VCaP (cell line): Measurements from ENCODE around the gene KRT77.

Experiments
- H3K27ac ChIP-seq: fragments of 450-650 bp; 2 replicates; pipeline ENCODE4 v1.5.1; 2017
- TF ChIP-seq, protein P1 (sequence below): fragments of 450-650 bp; conservative IDR thresholded peaks from 2 replicates; pipeline ENCODE4 v1.5.1; 2017; ENCODE audit warnings: mild to moderate bottlenecking, moderate library complexity

Gene KRT77

DNA sequence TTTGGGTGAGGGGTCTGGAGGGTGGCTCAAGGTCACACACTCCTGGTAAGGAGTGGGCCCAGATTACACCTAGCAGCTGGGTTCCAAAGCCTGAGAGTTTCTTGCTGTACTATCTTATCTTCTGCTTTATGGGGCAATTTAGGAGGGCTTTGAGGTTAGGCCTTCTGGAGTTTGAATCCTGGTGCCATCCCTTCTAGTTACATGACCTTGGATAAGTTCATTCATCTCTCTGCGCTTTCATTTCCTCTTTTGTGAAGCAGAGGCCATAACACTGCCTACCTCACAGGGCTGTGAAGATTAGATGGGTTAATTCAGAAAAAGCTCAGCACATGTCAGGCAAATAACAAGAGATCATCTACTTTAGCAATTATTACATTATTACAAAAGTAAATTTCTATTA, 7.4 kb upstream of the KRT77 start:
- H3K27ac ChIP-seq, result no peak overlapping the region
- TF ChIP-seq, protein P1, sequence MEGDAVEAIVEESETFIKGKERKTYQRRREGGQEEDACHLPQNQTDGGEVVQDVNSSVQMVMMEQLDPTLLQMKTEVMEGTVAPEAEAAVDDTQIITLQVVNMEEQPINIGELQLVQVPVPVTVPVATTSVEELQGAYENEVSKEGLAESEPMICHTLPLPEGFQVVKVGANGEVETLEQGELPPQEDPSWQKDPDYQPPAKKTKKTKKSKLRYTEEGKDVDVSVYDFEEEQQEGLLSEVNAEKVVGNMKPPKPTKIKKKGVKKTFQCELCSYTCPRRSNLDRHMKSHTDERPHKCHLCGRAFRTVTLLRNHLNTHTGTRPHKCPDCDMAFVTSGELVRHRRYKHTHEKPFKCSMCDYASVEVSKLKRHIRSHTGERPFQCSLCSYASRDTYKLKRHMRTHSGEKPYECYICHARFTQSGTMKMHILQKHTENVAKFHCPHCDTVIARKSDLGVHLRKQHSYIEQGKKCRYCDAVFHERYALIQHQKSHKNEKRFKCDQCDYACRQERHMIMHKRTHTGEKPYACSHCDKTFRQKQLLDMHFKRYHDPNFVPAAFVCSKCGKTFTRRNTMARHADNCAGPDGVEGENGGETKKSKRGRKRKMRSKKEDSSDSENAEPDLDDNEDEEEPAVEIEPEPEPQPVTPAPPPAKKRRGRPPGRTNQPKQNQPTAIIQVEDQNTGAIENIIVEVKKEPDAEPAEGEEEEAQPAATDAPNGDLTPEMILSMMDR, result no peak

DNA sequence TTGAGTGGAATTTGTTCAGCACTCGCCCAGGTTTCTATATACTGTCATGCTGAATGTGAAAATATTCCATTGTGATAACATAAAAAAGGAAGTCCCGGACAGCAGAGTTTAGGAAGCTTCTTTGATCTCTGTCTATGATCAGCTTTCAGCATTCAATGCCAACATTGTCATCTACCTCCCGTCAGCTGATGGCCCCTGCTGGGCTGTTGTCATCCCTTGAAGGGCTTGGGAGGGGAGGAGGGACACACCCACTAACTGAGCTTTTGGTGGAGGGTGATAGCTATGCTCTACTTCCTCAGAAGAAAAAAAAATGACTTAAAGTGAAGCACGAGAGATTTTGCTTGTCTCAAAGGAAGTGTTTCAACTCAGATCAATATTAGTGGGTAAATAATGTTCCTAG, 4.7 kb upstream of the KRT77 start:
- TF ChIP-seq, protein P1, result no peak
- no peak overlapping the region for H3K27ac ChIP-seq

DNA sequence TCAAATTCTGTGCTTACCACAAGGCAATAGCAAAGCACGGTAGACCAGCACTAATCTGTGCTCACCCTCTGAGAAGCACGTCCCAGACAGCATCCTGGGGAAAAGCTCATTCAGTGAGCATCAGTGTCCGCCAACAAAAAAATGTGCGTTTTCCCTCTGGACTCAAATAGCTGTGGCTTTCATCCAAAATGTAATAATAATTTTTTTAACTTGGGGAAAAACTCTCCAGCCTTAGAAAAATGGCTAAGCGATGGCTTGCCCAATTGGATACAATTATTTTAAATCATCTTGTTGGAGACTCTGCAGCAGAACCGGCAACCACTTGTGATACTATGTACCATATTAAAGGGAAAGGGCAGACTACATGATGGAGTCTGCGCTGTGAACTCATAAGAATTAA, 1.1 kb upstream of the KRT77 start:
- TF ChIP-seq, protein P1, result no peak

DNA sequence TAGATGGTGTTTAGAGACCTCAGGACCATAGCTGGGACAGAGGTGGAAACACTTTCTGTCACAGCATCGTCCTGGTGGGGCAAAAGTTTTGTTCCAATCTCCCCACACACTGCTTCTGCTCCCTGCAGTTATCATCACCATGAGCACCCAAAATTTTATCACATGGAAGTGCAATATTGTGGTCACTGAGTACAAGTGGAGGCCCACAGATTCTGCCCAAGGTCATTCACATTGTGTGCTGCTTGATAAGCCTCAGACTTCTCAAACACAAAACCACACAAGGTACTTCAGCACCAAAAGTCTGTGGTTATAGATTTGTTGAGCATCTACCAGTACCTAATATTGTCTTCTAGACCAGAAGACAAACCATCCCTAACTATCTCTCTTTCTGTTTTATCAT, 554 bp upstream of the KRT77 start:
- TF ChIP-seq, protein P1, result no peak
- no peak overlapping the region for H3K27ac ChIP-seq

More for the DNA sequence above, 1.1 kb upstream of the KRT77 start:
- H3K27ac ChIP-seq, result no peak overlapping the region

DNA sequence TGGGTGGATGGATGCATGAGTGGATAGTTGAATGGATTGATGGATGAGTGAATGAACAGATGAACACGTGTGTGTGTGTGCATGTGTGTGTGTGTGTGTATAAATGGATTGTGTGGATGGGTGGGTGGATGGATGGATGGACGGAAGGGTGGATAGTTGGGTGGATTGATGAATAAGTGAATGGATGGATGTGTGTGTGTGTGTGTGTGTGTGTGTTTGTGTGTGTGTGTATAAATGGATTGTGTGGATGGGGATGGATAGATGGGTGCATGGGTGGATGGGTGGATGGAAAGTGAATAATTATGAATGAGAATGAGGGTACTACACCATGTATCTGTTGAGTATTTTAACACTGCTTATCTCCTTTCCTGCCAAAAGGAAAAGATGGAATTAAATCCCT, 986 bp downstream of the KRT77 start:
- H3K27ac ChIP-seq, result no peak overlapping the region
- TF ChIP-seq, protein P1, result no peak

DNA sequence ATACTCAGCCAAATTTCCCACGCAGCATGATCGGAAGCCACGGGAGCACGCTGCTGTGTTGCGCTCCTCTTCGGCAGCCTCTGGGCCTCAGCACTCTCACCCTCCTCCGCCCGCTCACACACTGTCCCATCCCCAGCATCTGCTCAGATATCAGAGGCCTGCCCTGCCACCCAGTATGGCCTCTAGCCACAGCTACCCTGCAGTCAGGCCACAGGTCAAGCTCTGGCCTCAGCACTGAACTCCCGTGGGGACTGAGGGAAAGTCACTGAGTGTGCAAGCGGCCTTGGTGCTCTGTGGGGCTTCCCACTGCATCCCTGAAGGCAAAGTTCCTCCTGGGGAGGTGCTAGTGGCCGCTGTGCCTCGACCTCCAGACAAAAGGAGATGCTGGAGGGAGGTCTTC, 2.0 kb downstream of the KRT77 start:
- TF ChIP-seq, protein P1, result no peak
- H3K27ac ChIP-seq, result no peak overlapping the region

DNA sequence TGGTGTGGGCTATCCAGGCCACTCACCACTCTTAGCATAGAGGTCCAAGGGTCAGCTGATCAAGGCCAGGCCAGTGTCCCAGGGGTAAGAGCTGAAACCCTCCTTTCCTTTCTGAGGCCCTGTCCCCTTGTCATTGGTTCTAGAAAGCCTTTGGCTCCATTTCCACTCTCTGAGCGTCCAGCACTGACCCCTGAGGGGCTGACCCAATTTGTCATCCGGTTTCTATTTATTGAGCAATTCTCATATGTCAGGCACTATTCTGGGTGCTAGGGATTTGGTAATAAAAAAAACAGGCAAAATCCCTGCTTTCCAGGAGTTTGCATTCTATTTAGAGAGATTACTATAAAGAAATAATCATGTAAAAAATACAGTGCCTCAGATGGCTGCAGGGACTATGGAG, 3.4 kb downstream of the KRT77 start:
- H3K27ac ChIP-seq, result no peak overlapping the region
- TF ChIP-seq, protein P1, result no peak

DNA sequence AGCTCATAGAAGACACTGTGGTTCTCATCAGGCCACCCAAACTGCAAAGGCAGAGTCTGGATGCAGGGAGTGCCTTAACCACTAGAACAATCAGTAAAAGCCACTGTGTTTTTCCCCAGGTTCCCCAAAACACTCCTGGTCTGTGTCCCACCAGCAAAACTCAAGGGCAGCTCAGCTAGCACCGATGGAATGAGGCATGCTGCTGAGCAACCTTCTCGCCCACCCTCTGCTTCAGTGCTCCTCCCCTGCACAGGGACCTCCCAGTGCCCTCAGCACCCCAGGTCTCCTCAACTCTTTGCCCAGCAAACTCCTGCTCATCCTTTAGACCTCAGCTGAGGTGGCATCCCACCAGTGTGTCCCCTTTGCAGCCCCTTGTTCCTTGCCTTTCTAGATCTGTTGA, 4.0 kb downstream of the KRT77 start:
- TF ChIP-seq, protein P1, result no peak
- H3K27ac ChIP-seq, result no peak overlapping the region
